Measurements from ENCODE around the gene KSR2.
A peak's percentile ranks its signal among the peaks of the same experiment; 100 is the strongest.
"Not testable (repeated sequence)": the region's sequence is repeated elsewhere in the genome, so short reads cannot be mapped to it uniquely, and the experiment has no call there.

Gene KSR2

DNA sequence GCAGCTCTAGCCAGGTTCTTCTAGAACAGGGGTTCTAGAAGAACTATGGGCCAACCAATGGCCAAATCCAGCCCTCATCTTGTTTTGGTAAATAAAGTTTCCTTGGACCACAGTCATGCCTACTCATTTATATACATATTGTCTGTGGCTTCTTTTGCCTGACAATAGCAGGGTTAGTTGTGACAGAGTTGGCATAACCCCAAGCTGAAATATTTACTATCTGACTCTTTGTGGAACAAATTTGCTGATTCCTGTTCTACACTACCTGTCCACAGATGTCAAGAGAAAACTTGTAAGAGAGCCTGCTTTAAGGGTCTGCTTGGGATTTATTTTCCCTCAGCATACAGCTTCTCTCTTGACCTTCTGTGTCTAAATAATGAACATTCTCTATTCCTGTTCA is 289.0 kb downstream of the KSR2 start:
- no peak for DNase-seq

DNA sequence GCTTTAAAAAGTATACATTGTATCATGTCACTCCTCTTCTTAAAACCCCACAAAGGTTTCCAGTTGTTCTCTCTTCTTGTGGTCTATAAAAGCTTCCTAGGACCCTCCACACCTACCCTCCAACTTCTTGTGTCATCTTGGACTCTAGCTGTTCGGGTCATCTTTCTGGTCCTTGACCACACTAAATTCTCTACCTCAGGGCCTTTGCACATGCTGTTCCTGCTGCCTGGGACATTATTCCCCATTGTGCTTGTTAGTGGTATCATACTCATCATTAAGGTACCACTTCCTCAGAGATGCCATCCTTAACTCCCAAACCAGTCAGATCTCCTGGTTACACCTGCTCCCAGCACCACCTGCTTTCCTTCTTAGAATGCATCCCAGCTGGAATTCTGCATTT is 294.0 kb downstream of the KSR2 start:
- DNase-seq: no peak

DNA sequence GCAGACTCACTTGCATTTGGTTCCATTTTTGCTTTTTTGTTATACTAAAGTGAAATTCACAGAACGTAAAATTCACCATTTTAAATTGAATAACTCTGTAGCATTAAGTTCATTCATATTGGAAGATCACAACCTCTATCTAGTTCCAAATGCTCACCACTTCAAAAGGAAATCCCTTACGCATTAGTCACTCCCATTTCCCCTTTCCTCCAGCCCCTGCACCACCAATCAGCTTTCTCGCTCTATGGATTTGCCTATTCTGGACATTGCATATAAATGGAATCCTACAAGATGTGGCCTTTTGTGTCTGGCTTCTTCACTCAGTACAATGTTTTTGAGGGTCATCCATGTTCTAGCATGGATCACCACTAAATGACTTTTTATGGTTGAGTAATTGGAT is 294.5 kb downstream of the KSR2 start:
- DNase-seq: no peak

DNA sequence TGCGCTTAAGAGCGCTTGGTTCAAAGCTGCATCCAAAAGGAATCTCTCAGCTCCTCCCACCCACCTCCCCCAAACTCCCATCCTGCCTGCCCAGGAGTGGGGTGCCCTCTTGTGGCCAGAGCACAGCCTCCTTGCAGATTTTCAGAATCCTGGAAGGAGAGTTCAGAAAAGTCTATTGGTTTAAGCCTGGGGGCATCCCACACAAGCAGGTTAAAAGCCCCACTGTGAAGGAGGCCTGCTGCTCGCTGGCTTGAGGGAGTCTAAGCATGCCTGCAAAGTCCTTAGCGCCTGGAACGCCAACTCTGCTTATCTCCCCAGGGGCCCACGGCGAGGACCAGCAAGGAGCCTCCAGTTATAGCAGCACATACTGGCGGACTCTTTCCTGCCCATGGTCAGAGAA is 297.1 kb downstream of the KSR2 start:
- DNase-seq: no peak

GRCh38 chr12:117664169-117664568 is 304.6 kb downstream of the KSR2 start:
- no peak for DNase-seq

DNA sequence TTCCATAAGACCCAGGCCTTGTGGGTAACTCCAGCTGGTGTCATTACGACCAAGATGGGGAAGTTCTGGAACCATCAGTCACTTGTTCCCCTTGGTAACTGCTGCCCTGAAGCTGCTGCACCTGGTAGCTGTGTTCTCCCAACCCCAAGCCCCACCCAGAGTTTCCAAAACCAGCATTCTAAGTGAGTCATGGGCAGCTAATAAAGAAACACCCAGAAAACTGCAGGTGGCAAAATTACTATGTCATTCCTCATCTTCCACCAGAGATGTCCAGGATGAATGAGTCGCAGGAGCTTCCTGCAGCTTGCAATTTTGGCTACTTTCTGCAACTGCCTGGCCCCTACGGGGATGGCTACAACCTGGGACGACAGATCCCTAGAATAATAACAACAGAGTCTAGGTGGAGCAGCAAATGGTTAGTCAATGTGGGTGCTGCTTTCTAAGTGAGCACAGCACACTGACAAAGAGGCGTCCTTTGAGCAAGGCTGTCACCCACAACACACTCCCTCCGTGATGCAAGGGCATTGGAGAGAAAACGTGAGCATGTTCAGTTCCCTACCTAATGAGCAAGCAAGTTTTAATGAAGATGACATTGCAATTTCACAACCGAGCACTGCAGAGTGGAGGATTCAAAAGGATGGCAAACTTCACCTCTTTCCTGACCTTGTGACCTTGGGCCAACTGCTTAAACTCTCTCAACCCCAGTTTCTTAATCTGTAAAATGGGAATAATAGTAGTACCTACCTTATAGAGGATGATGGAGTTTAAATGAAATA is 306.0 kb downstream of the KSR2 start:
- no peak for DNase-seq

- no peak for DNase-seq
Observed at GRCh38 chr12:117662220-117662619, 306.6 kb downstream of the KSR2 start.

DNA sequence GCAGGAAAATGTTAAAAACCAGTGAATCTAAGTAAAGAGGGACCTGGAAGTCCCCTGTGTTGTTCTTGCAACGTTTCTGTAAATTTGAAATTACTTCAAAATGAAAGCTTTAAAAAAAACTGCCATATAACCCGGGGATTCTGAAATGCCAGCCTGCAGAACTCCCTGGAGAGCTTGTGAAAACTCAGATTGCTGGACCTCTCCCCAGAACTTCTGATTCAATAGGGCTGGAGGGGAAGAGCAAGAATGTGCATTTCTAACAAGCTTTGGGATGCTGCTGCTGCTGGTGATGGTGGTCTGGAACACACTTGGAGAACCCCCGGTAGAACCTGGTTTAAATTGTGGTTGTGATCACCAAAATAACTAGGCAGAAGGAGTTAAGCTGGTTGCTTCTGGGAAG is 307.3 kb downstream of the KSR2 start:
- no peak for DNase-seq

DNA sequence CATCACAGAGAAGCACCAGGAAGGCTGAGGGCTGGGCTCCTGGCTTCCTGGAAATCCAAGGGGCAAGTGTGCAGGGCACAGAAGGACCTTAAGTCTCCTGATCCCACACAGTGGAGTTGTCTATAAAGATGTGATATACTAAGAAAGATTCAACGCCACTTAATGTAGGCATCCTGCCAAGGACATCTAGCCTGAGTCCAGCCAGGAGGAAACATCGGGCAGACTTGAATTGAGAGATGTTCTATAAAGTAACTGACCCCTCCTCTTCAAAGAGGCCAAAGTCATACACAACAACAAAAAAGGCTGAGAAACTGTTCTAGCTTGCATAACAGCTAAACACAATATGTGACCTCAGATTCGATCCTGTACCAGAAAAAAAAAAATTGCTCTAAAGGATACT is 307.9 kb downstream of the KSR2 start:
- DNase-seq: no peak

DNA sequence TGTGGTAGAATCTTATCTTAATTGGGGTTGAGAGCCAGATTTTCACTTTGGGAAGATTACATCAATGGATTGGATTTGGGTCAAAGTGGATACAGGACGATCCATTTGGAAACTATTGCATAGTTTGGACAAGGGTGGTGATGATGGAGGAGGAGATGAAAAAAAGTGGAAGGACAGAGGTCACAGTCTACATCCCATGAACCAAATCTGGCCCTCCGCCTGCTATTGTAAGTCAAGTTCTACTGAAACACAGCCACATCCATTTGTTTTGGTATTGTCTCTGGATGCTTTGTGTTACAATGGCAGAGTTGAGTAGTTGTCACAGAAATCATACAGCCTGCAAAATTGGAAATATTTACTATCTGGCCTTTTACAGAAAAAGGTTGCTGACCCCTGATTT is 310.6 kb downstream of the KSR2 start:
- no peak for DNase-seq

DNA sequence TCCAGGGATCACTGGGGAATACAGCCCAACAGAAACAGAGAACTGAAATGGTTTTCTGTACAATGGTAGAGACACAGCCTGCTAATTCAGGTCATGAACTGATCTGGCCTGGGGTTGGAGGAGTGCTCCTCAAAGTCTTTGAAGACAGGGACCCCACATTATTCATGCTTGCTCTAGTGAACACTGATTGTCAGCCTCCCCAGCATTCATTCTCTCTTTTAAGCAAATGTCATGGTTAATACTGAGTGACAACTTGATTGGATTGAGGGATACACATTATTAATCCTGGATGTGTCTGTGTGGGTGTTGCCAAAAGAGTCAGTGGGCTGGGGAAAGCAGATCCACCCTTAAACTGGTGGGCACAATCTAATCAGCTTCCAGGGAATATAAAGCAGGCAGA is 319.0 kb downstream of the KSR2 start:
- DNase-seq: no peak

GRCh38 chr12:117646520-117646919 is 322.3 kb downstream of the KSR2 start:
- DNase-seq: peak; percentile 57

DNA sequence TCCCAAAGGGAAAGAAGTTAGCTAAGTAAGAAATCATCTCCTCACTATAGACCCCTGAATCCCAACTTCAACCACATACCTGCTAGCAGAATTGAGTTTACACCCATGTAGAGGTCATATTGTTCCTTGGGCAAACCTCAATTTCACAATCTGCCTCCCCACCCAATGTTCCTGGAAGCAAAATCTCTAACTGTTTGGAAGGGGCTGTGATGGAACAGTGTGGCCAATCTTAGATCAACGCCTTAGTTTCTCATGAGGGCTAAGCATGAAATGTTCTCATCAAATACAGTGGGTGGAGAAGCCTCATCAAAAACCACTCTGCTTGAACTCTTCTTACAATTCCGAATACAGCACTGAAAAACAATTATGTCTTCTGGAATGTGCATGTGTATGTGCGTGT is 323.3 kb downstream of the KSR2 start:
- DNase-seq: no peak

GRCh38 chr12:117643971-117644370 is 324.8 kb downstream of the KSR2 start:
- DNase-seq: peak; percentile 14

- DNase-seq: no peak
Observed at GRCh38 chr12:117641885-117642284, 326.9 kb downstream of the KSR2 start.

DNA sequence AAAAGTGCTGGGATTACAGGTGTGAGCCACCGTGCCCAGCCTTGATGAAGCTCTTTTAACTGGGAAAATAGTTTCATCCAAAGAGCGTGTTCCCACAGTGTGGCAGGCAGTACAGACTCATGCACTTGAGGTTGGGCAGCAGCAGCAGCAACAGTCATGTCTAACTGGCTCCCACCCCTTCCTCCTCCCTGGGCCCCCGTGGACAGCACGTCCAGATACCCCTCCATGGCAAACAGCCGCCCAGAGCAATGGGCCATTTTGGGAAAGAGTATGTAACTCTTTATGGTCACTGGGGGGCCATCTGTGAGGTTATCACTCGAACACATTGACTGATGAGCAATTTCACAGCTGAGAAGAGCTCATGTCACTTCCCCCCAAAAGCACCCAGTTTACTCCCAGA is 328.3 kb downstream of the KSR2 start:
- DNase-seq: no peak

DNA sequence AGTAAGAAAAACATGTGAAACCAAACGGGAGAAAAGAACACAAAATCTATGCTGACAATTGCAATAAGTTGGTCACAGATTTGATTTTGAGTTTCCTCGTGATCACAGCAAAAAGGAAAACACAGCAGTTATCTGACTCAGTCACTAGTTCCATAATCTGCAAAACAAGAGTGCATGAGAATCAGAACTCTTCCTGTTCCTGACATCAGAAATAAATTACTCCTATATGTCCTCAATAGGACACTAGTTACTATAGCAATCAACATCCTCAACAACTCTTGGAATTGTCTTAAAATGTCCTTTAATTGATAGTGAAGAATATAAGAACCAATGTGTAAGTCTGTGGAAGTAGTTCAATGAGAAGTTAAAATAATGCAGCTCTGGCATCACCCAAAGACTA is 339.3 kb downstream of the KSR2 start:
- DNase-seq: no peak

DNA sequence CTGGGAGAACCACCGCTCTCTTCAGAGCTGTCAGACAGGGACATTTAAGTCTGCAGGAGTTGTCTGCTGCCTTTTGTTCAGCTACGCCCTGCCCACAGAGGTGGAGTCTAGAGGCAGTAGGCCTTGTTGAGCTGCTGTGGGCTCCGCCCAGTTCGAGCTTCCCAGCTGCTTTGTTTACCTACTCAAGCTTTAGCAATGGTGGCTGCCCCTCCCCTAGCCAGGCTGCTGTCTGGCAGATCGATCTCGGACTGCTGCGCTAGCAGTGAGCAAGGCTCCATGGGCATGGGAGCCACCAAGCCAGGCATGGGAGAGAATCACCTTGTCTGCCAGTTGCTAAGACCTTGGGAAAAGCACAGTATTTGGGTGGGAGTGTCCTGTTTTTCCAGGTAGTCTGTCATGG is 340.1 kb downstream of the KSR2 start:
- DNase-seq: not testable (repeated sequence)

DNA sequence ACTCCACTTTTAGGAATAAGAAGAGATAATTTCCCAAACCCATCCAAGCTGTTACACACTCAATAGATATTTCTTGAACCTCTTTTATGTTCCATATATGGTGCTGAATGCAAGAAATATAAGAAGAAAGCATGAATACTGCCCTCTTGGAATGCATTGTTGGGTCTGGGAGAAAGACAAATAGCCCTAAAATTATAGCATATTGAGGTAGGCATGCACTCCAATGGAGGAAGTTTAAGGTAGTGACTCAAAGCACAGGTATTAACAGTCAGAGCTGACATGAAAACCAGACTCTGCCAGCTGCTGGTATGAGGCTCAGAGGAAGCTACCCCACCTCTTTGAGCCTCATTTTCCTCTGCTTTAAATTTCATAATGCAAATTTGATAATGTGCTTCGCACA is 346.0 kb downstream of the KSR2 start:
- DNase-seq: no peak

DNA sequence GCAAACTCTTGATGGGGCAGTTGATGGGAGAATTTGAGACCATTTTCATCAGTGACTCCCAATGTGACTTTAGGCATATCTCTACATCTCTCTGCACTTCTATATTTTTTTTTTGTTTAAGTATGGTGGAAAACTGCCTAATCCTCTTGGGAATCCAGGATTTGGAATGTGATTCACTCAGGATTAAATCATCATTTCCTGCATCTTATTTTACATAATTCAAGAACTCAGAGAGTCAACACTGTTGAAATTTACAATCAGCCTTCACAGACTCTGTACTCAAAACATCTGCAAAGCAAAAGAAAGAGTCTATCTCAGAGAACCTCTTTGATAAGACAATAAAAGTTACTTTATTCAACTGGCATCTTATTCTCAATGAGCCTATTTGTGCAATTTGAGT is 346.7 kb downstream of the KSR2 start:
- DNase-seq: no peak

GRCh38 chr12:117607778-117608177 is 361.0 kb downstream of the KSR2 start:
- peak; percentile 81 for DNase-seq

GRCh38 chr12:117606945-117607344 is 361.8 kb downstream of the KSR2 start:
- no peak for DNase-seq

DNA sequence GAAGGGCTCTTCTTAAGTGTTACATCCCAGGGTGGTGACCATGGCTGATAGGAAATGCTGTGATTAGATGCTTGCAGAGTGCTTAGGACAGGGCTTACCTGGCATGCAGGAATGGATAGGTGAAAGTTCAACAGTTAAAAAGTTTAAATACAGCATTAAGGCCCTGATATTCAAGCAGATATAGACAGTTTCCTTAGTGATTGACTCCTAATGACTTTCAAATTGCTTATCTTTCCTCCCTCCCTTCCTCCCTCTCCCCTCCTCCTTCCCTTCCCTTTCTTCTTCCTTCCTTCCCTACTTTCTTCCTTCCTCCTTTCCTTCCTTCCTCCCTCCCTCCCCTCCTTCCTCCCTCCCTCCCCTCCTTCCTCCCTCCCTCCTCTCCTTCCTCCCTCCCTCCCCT is 362.8 kb downstream of the KSR2 start:
- no peak for DNase-seq

DNA sequence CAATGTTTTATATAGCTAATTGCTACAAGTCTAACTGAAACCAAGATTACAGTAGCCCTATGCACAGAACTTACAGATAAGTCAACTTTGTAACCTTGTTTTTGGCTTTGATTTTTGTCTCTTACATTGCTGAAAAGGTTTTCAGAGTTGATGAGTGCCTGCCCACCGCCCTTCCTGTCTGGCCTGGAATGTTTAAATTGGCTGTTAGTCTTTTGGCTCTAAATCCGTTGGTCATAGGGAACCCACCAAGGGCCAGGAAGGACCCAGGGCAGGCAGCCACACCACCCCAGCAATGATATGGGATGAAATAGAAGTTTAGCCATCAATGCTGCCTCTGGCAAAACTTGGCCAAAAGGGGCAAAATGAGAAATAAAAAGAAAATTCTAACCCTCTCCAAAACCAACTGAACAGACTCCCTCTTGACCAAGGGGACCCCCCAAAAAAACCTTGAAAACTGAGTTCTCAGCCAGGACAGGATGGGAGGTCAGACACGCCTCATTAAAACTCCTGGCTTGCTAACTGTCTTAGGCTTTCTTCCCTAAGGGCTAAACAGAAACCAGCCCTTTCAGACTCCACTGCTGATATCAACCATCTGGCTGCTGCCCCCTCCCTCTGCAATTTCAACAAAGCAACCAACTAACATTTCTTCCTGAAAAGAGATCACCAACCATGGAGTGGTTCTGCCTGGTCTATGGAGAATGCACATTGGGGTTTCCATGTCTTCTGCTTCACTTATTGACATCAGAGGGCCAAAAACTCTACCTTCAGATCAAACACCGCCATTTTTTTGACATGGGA is 365.3 kb downstream of the KSR2 start:
- no peak for DNase-seq

DNA sequence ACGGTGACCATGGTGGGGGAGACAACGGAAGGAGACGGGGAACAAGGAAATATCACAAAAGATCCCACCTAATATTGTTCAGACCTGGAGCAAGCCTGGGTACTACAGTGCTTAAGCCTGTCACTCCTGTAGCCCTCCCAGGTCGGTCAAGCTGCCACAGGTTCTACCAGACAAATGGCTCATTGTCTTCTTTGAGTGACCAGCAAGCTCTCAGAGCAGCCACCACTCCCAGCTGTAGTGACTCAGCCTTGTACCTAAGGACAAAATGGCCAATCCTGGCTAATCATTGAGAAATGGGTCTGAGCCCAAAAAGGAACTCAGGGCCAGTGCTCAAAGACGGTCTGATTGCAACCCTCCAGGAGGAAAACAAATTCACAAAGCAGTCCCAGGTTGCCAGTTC is 368.9 kb downstream of the KSR2 start:
- no peak for DNase-seq

All from NCI-H2227 treated with DMSO at 0.1 percent for 48 hours (cell line).